Endothelial cell of umbilical vein (primary cell): ENCODE measurements around the gene PPM1L.

Source experiments
- CTCF ChIP-seq, 2 donors: IDR thresholded peaks; 1 replicate in 1 of 2; 2 replicates in 1 of 2; pipeline ENCODE4 v1.5.1; 2011; ENCODE audit warnings: low read length in 2 of 2, mild to moderate bottlenecking in 2 of 2, moderate library complexity in 2 of 2, control low read depth in 1 of 2, inconsistent platforms in 1 of 2, low read depth in 1 of 2; ENCODE audit not compliant: insufficient read depth in 1 of 2; ENCODE audit errors: extremely low read depth in 1 of 2
- EZH2 ChIP-seq: IDR thresholded peaks from 2 replicates; pipeline ENCODE4 v1.6.1; 2012; ENCODE audit warnings: borderline replicate concordance, low read depth, mild to moderate bottlenecking, moderate library complexity, low read length, inconsistent platforms; ENCODE audit not compliant: severe bottlenecking
- FOS ChIP-seq: IDR thresholded peaks from 2 replicates; pipeline ENCODE4 v1.6.1; 2011; ENCODE audit warnings: mild to moderate bottlenecking, low read length, moderate library complexity, borderline replicate concordance; ENCODE audit not compliant: insufficient read depth
- MAX ChIP-seq: IDR thresholded peaks from 2 replicates; pipeline ENCODE4 v1.6.1; 2011; ENCODE audit not compliant: insufficient read depth, insufficient read length
- POLR2A ChIP-seq: IDR thresholded peaks from 2 replicates; pipeline ENCODE4 v1.6.1; 2012; ENCODE audit warnings: low read depth, mild to moderate bottlenecking, control low read depth, low read length
- POLR2AphosphoS5 ChIP-seq: IDR thresholded peaks from 2 replicates; pipeline ENCODE4 v1.6.1; 2012; ENCODE audit warnings: low read depth, mild to moderate bottlenecking, control low read depth, low read length, moderate library complexity; ENCODE audit not compliant: insufficient read depth

- TF ChIP-seq CTCF (IDR thresholded peaks at IDR 0.05; ENCODE audit: extremely low read depth in 1 of 2, insufficient read depth in 1 of 2, low read depth in 1 of 2, low read length in 2 of 2) (no peak), EZH2 (no peak), POLR2A (no peak), POLR2AphosphoS5 (no peak), MAX (no peak), FOS (no peak)
These were observed 153.9 kb downstream of the PPM1L start for GRCh38 chr3:160909917-160910316.
